HEK293 (cell line): ENCODE results near the gene TMEM132A.
A peak's percentile ranks its signal among the peaks of the same experiment; 100 is the strongest.

ENCODE experiments used
- CTCF ChIA-PET: fragments of 350-600 bp; formaldehyde crosslinking; extraction: SDS; loops from one replicate; lab custom pipeline; 2021; ENCODE audit warnings: antibody characterized with exemption; lab: Yijun Ruan, JAX
- POLR2A ChIA-PET: fragments of 300-600 bp; formaldehyde crosslinking; extraction: SDS; loops from one replicate; lab custom pipeline; 2020; ENCODE audit warnings: antibody characterized with exemption, inconsistent platforms; lab: Yijun Ruan, JAX
- H3K27ac ChIP-seq: fragments of 200-500 bp; sonication (Bioruptor generic); 2 replicates; pipeline ENCODE4 v1.5.1; 2014; ENCODE audit warnings: low read depth, low read length, control low read depth, inconsistent platforms; ENCODE audit errors: extremely low read depth
- H3K36me3 ChIP-seq, 2 experiments: fragments of 200-500 bp in 1 of 2; sonication (Bioruptor generic) in 1 of 2; 1 replicate in 1 of 2; 2 replicates in 1 of 2; pipeline ENCODE4 v1.5.1; 2014 to 2017; ENCODE audit warnings: inconsistent platforms in 2 of 2, low read length in 2 of 2; ENCODE audit not compliant: control insufficient read depth in 2 of 2, insufficient read depth in 1 of 2
- H3K4me1 ChIP-seq: fragments of 200-500 bp; sonication (Bioruptor generic); 2 replicates; pipeline ENCODE4 v1.5.1; 2014; ENCODE audit warnings: mild to moderate bottlenecking, low read length, inconsistent platforms; ENCODE audit not compliant: control insufficient read depth, insufficient read depth
- H3K4me3 ChIP-seq: 2 replicates; pipeline ENCODE4 v1.5.1; 2011; ENCODE audit warnings: low read depth, mild to moderate bottlenecking, control low read depth, low read length, moderate library complexity
- H3K9me3 ChIP-seq: fragments of 200-500 bp; sonication (Bioruptor generic); 2 replicates; pipeline ENCODE4 v1.5.1; 2014; ENCODE audit warnings: low read depth, low read length, inconsistent platforms; ENCODE audit not compliant: control insufficient read depth, insufficient read depth
- EGR2 ChIP-seq: fragments of 450-650 bp; formaldehyde crosslinking; IDR thresholded peaks from 2 replicates; pipeline ENCODE4 v1.5.1; 2016; ENCODE audit warnings: low read depth, missing biosample characterization, missing genetic modification characterization
- PRDM10 ChIP-seq: fragments of 450-650 bp; formaldehyde crosslinking; IDR thresholded peaks from 2 replicates; pipeline ENCODE4 v1.5.1; 2016; ENCODE audit warnings: missing biosample characterization, missing genetic modification characterization
- SCRT1 ChIP-seq: fragments of 450-650 bp; formaldehyde crosslinking; IDR thresholded peaks from 2 replicates; pipeline ENCODE4 v1.5.1; 2016; ENCODE audit warnings: missing biosample characterization, missing genetic modification characterization, borderline replicate concordance
- SETDB1 ChIP-seq: IDR thresholded peaks from one replicate; pipeline ENCODE4 v1.6.1; 2017; ENCODE audit warnings: mild to moderate bottlenecking, low read length, moderate library complexity, mixed read lengths; ENCODE audit not compliant: insufficient read length
- ZNF140 ChIP-seq: fragments of 450-650 bp; formaldehyde crosslinking; IDR thresholded peaks from 2 replicates; pipeline ENCODE4 v1.5.1; 2016; ENCODE audit warnings: missing biosample characterization, missing genetic modification characterization
- ZNF184 ChIP-seq: fragments of 450-650 bp; IDR thresholded peaks from 2 replicates; pipeline ENCODE4 v1.5.1; 2018; ENCODE audit warnings: missing biosample characterization, mild to moderate bottlenecking, missing genetic modification characterization
- ZNF19 ChIP-seq: fragments of 450-650 bp; formaldehyde crosslinking; IDR thresholded peaks from 2 replicates; pipeline ENCODE4; 2016; ENCODE audit warnings: missing biosample characterization, missing genetic modification characterization, low read depth
- ZNF2 ChIP-seq: fragments of 450-650 bp; formaldehyde crosslinking; IDR thresholded peaks from 2 replicates; pipeline ENCODE4 v1.5.1; 2016; ENCODE audit warnings: missing biosample characterization, missing genetic modification characterization
- ZNF391 ChIP-seq: fragments of 450-650 bp; formaldehyde crosslinking; IDR thresholded peaks from 2 replicates; pipeline ENCODE4 v1.5.1; 2016; ENCODE audit warnings: low read depth, missing biosample characterization, missing genetic modification characterization, borderline replicate concordance
- ZNF624 ChIP-seq: fragments of 450-650 bp; formaldehyde crosslinking; IDR thresholded peaks from 2 replicates; pipeline ENCODE4 v1.5.1; 2017; ENCODE audit warnings: missing biosample characterization, missing genetic modification characterization
- ZNF660 ChIP-seq: fragments of 450-650 bp; IDR thresholded peaks from 2 replicates; pipeline ENCODE4 v1.5.1; 2018; ENCODE audit warnings: missing biosample characterization, mild to moderate bottlenecking, missing genetic modification characterization
- ZNF76 ChIP-seq: fragments of 450-650 bp; formaldehyde crosslinking; IDR thresholded peaks from 2 replicates; pipeline ENCODE4; 2016; ENCODE audit warnings: low read depth, missing biosample characterization, missing genetic modification characterization, borderline replicate concordance

TMEM132A gene

DNA sequence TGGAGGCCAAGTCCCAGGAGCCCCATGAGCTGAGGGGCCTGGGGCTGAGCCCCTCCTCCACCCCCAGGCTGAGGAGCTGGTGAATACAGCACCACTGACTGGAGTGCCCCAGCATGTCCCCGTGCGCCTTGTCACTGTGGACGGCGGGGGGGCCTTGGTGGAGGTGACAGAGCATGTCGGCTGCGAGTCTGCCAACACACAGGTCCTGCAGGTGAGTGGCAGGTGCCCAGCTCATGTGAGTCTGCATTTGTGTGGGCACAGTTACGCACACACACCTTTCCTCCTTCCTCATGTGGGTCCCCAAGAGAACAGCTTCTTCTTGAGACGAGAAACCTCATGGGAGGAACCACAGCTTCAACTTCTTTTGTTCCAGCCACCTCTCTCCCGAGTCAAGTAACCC is 7.7 kb downstream of the TMEM132A start (continued):
- TF ChIP-seq ZNF184 (no peak), ZNF391 (no peak)

GRCh38 chr11:60932605-60933356 is 8.5 kb downstream of the TMEM132A start:
- H3K4me3 ChIP-seq = no peak overlapping the region
- TF ChIP-seq ZNF140 (no peak), PRDM10 (peak; percentile 86), SCRT1 (tag by site-specific recombination) (no peak)
- ChIA-PET POLR2A (interaction anchor here (0.7 to 1.0 kb wide), 3 partner anchors 16 to 161 kb away, joined by 3 to 4 read pairs (median 3); no protein-coding TSS in a partner anchor), CTCF (interaction anchor here (0.6 to 0.7 kb wide), 2 partner anchors 22 to 197 kb away, joined by 4 to 5 read pairs; no protein-coding TSS in a partner anchor)
- no peaks in the 10 kb centered on the region for H3K9me3 ChIP-seq
- H3K36me3 ChIP-seq = peaks cover 0 to 77% of the 10 kb centered on the region in 2 experiments; a peak in 1 of 3 replicates
- no peak overlapping the region for H3K27ac ChIP-seq
- H3K4me1 ChIP-seq = no peaks in the 10 kb centered on the region

GRCh38 chr11:60933416-60934123 is 9.3 kb downstream of the TMEM132A start:
- Histone ChIP-seq H3K4me3 (no peak overlapping the region), H3K36me3 (peaks cover 0 to 69% of the 10 kb centered on the region in 2 experiments; a peak in 1 of 3 replicates), H3K27ac (no peak overlapping the region), H3K9me3 (no peaks in the 10 kb centered on the region), H3K4me1 (no peaks in the 10 kb centered on the region)
- ChIA-PET CTCF (interaction anchor here (0.7 kb wide), 1 partner anchor 196 kb away, joined by 4 read pairs; no protein-coding TSS in a partner anchor), POLR2A (interaction anchor here (1.0 kb wide), 2 partner anchors 15 to 20 kb away, joined by 3 read pairs; no protein-coding TSS in a partner anchor)
- TF ChIP-seq ZNF76 (tag by site-specific recombination) = no peak
- no peak for TF ChIP-seq SETDB1
- 0 out of 2 replicates have a peak, but pooled peaks have one; percentile 25 for TF ChIP-seq EGR2 (tag by site-specific recombination)
- no peak for TF ChIP-seq ZNF624 (tag by site-specific recombination)
- no peak for TF ChIP-seq ZNF19

DNA sequence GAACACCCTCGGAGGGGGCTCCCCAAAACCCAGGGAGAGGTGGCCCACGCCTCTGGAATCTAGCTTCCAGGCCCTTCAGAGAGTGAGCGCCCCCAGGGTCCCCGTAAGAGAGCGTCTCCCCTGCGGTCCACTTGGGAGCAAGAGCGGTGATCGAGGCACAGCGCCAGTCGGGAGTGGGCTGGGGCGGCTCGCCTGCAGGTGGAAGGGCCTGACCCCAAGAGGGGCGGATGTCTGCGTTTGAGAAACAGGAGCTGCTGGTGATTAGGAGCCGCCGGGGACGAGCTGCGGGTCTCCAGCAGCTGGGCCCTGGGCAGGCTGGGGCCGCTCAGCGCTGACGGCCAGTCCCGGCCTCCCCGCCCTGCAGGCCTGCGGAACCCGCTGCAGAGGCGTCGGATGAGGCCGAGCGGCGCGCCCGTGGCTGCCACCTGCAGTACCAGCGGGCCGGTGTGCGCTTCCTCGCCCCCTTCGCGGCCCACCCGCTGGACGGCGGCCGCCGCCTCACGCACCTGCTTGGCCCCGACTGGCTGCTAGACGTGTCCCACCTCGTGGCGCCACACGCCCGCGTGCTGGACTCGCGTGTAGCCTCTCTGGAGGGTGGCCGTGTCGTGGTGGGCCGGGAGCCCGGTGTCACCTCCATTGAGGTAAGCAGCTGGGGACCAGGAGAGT is 10.0 kb downstream of the TMEM132A start:
- ChIA-PET CTCF (no interaction called here), POLR2A (interaction anchor here (1.0 kb wide), 2 partner anchors 14 to 21 kb away, joined by 3 read pairs; no protein-coding TSS in a partner anchor)
- TF ChIP-seq ZNF2 (no peak), ZNF660 (no peak)
- no peak overlapping the region for H3K27ac ChIP-seq
- no peak overlapping the region for H3K4me3 ChIP-seq
- peaks cover 0 to 62% of the 10 kb centered on the region in 2 experiments; a peak in 1 of 3 replicates for H3K36me3 ChIP-seq
- no peaks in the 10 kb centered on the region for H3K9me3 ChIP-seq
- no peaks in the 10 kb centered on the region for H3K4me1 ChIP-seq
